HG03439 (cell line): Measurements from ENCODE around the gene IGSF11.
"Not testable (repeated sequence)": the region's sequence is repeated elsewhere in the genome, so short reads cannot be mapped to it uniquely, and the experiment has no call there.

ENCODE experiments used
- ATAC-seq: cut with Tn5 transposase; IDR thresholded peaks from one replicate; pipeline ENCODE4 v1.9.1; 2021; ENCODE audit warnings: mild to moderate bottlenecking, moderate library complexity; ENCODE audit not compliant: unreplicated experiment

IGSF11 gene, protein sequence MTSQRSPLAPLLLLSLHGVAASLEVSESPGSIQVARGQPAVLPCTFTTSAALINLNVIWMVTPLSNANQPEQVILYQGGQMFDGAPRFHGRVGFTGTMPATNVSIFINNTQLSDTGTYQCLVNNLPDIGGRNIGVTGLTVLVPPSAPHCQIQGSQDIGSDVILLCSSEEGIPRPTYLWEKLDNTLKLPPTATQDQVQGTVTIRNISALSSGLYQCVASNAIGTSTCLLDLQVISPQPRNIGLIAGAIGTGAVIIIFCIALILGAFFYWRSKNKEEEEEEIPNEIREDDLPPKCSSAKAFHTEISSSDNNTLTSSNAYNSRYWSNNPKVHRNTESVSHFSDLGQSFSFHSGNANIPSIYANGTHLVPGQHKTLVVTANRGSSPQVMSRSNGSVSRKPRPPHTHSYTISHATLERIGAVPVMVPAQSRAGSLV

DNA sequence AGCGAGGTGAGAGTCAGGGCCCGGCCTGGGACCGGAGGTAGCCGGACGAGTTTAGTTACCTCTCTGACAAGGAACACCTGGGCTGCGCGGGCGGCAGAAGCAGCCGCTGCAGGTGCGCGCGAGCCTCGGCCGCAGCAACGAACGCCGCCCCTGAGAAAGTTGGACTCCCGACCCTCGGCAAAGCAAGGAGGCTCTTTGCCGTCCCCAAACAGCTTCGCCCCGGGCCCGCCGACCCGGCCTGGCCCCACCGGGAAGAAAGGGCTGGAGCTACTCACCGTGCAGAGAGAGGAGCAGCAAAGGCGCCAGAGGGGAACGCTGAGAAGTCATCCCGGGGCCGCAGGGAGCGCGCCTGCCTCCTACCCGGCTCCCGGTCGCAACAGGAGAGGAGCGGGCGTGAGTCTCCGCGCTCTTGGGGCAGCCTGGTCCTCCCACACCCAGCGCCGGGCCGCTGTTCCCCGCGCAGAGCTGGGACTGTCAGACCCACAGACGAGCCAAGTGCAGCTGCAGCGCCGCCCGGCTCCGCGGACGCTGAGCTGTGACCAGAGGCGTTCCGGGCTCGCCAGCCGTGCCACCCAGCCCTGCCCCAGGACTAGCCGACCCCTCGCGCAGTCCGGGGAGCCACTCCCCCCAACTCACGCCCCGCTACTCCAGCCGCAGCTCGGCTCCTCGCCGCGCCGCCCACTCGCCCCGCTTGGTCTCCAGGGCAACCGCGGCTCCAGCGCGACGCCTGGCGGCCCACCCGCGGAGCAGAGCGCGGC is at the start of gene IGSF11:
Gene IGSF11 (minus strand): TSS at position 591 of the 758 bp plus-strand sequence. CDS start 264 bp downstream, at position 327.
- ATAC-seq = peak; percentile 96

DNA sequence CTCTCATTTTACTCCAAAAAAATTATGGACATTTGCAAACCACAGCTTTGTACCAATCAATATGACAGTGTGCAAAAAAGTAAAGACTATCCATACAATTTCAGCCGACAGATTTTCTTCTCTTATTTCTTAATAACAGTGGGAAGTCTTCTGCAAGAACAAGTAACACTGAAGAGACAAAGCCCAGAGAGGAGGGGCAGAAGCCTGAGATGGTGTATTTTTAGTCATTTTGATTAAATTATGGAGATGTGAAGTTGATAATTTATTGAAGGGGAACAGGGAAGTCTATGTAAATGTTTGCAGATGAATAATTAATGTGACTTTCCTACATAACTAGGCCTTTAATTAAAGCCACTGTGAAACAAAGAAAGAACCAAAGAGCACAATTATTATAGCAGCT is 45.7 kb upstream of the IGSF11 start:
- ATAC-seq = no peak

DNA sequence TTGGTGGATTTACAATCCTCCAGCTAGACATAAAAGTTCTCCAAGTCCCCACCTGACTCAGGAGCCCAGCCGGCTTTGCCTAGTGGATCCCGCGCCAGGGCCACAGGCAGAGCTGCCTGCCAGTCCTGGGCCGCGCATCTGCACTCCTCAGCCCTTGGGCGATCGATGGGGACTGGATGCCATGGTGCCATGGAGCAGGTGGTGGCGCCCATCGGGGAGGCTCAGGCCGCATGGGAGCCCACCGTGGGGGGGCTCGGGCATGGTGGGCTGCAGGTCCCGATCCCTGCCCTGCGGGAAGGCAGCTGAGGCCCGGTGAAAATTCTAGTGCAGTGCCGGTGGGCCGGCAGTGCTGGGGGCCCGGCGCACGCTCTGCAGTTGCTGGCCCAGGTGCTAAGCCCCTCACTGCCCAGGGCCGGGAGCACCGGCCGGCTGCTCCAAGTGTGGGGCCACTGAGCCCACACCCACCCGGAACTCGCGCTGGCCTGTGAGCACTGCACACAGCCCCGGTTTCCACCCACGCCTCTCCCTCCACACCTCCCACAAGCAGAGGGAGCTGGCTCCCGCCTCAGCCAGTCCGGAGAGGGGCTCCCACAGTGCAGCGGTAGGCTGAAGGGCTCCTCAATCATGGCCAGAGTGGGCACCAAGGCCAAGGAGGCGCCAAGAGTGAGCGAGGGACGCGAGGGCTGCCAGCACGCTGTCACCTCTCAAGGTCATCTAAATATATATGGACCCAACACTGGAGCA is 38.8 kb upstream of the IGSF11 start:
- no peak for ATAC-seq

DNA sequence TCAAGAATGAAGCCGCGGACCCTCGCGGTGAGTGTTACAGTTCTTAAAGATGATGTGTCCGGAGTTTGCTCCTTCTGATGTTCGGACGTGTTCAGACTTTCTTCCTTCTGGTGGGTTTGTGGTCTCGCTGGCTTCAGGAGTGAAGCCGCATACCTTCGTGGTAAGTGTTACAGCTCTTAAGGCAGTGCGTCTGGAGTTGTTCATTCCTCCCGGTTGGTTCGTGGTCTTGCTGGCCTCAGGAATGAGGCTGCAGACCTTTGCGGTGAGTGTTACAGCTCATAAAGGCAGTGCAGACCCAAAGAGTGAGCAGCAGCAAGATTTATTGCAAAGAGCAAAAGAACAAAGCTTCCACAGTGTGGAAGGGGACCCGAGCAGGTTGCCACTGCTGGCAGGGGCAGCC is 37.8 kb upstream of the IGSF11 start:
- not testable (repeated sequence) for ATAC-seq

DNA sequence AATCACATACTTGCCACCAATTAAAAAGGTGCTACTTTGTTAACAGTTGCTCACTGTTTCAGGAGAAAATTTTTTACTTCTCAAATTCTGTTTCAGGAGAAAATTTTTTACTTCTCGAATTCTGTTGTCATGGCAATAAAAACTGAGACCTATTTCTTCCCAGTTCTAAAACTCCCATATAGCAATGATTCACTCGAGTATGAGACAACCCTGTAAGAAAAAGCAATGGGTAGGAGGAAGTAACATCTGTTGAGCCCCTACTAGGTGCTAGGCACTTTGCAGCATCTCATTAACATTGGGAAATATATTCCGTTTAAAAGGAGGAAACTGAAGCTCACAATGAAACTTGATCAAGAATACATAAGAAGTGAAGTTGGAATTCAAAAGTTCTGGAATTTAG is 35.1 kb upstream of the IGSF11 start:
- no peak for ATAC-seq

DNA sequence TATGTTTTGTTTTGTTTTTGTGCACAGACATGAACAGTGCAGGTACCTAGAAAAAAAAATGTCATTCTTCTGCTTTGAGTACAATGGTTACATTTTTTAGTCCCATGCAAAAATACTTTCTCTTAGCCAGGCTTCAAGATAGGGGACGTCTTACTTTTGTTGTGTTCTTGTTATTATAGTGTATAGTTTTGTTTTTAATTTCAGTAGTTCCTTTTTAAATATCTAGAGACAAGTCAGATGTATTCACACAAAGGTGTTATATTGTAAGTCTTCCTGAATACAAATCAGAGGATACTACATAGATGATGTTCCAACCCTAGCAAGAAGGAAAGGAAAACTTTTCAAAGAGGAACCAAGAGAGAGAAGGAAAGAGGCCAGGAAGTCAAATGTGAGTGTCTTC is 28.8 kb upstream of the IGSF11 start:
- ATAC-seq = no peak

DNA sequence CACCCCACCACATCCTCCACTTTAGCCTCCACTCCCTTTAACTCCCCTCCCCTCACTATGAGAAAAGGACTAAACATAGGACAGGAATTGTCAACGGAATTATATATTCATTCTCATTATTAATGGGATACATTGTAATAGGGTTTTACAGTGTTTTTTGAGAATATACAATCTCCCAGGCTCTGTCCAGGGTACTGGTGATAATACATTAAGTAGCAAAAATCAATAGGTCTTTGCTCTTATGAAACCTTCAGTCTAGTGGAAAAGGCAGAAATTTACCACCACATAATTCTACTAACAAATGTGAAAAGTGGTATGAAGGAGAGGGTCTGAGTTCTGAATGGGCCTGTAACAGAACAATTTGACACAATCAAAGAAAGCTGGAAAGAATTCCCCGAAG is 28.2 kb upstream of the IGSF11 start:
- ATAC-seq = no peak

DNA sequence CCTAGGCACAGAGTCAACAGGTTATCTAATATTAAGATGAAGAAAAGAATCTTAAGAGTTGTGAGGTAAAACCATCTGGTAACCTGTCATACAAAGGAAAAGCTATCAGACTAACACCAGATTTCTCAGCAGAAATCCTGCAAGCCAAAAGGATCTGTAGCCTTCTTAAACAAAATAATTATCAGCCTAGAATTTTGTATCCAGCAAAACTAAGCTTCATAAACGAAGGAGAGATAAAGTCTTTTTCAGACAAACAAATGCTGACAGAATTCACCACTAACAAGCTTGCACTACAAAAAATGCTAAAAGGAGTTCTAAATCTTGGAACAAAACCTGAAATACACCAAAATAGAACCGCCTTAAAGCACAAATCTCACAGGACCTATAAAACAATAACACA is 9.9 kb upstream of the IGSF11 start:
- ATAC-seq = no peak

DNA sequence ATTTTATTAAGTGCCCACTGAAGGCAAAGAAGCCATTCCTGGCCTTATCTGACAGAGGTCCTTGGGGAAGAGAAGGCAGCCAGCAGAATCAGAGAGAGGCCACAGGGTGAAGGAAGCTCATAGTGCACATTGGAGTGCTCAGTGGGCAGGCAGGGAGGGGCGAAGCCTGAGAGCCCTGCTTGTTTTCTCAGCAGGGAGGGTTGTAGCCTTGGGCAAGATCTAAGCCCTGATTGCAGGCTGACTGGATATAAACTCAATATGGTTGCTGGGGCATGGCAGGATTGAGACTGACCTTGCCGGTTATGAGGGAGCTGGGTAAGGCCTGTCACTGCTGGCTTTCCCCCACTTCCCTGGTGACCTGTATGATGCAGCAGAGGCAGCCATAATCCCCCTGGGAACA is 7.5 kb upstream of the IGSF11 start:
- ATAC-seq = no peak

DNA sequence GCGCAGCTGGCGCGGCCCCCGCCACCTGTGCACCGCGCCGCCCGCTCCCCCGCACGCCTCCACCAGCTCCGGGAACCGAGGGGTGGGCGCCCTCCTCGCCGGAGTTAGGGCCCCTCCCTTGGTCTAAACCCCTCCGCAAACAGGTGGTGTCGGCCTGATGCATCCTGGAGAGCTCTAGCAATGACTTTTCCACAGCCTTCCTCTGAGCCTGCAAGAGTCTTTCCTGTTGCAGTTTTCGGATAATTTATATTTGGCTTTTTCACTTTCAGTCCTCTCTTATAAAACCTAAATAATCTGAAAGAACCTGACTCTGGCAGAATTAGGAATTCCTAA is 334 bp upstream of the IGSF11 start:
- ATAC-seq = no peak

DNA sequence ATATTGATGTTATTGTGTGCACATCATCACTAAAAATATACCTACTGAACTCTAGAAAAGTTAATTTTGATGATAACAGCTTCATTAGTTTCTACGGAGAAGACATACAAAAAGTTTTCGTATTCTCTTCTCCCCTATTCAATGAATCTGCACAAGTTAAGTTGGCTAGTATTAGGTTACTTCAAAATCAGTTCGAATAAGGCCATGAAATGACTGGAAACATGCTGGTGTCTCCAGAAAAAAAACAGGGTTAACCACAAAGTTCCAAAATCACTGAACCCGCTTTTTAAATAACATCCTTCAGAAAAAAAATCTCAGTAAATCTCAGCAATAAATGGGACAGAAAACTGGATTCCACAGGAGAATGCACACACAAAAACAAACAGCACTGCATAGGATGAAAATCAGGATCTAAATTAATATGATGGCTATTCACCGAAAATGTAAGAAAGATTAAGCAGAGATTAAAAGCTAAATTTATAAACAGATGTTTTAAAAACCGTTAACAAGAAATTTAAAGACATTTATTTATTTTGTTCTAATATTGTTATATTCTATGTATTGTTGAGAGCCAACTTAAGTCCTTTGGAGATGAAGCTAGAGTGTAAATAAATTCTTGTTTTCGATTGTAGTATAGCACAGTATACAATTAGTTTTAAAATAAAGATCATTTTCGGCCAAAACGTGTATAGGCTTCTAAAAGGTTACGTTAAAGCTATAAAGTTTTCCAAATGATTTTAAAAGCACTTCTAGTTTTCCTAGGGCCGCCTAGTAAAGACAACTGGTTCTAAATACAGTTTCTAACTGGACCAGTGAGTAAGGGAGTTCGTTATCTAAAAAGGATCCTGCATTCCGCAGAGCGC is 1.0 kb downstream of the IGSF11 start:
- ATAC-seq = no peak

DNA sequence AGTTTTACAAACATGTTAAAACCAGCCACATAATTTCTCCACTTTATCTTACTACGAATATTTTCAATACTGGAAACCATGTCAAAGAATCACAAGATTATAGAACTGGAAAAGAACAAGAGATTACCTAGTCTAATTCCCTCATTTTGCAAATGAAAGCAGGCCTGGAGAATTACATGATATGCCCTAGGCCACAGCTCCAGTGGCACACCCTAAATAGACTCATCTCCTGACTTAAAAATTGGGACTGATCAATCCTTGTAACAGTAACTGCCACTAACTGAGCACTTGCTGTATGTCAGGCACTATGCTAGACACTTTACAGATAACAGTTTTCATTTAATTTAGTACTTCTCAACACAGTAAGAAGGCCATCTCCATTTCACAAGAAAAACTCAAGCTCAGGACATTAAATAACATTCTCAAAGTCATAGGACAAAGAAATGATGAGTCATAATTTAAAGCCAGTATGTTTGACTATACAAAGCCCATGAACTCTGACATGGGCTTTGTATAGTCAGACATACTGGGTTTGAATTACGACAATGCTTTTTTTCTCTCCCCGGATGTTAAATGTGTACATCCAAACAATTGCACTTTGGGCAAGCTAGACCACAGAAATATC is 9.4 kb downstream of the IGSF11 start:
- ATAC-seq = no peak

DNA sequence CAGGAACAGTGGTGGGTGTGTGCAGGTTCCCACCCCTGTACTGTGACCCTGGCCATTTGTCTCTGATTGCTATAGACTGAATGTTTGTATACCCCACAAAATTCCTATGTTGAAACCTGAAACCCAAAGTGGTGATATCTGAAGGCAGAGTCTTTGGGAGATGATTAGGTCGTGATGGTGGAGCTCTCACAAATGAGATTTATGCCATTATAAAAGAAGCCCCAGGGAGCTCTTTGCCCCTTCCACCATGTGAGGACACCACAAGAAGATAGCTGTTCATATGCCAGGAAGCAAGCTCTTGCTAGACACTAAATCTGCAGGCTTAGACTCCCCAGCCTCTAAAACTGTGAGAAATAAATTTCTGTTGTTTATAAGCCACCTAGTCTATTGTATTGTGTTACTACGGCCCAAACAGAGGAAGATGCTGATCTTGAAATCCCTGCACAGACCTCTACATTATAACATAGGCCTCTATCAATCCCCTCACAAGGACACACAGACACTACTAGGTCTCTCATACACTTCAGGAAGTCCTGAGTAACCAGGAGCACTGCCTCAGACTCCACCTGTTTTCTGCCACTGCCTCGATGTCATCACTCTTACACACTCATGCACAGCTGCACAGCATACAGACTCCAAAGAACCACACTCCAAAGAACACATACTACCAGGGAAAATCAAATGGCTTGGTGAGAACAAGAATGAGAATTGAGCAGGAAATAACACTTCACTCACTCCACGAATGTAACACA is 14.7 kb downstream of the IGSF11 start:
- no peak for ATAC-seq

DNA sequence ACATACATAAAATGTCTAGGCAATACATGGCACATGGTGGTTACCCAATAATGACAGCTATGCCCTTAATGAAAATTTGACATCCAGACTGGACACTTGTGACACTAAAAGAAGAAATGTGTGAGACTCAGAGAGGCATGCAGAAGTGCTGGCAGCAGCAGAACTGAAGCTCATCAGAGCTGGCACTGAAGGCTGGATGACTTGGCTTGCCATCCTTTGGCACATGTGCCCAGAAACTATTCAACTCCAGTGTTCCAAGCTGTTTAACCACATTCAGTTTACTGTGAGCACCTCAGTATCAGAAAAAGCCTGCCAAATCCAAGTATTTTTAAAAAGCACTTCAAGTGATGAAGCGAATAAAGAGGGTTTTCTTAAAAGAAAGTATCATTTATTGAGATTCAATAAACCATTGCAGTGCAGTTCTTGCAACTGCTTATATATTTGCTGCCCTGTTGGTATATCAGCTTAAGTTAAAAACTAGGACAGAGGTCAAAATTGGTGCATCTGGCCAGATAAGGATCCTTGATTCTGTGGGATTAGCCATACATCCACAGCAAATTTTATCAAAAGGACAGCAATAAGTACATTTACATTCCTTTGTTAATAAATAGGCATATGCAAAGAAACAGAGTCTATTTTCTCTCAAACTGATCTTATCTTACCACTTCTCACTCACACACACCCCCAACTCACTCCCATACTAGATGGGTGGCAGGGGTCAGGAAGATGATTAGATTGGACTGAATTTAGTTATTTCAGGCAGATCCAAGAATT is 15.8 kb downstream of the IGSF11 start:
- ATAC-seq = no peak

DNA sequence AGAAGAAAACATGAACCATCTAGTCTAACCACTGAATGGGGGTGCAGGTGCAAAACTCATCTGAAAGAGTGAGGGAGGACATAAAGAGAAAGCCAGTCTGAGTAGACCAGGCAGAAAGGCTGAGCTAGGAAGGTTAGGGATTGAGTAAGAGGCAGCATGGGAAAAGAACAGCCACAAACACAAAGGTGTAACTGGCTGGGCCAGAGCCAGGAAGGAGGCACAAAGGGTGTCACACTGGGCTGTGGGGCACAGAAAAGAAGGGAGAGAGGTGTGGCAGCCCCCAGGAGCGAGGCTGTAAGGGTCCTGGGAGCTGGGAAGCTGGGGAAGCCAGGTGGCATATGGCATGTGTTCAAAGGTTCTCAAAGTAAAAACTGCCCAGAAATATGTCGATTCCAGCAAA is 18.7 kb downstream of the IGSF11 start:
- no peak for ATAC-seq

DNA sequence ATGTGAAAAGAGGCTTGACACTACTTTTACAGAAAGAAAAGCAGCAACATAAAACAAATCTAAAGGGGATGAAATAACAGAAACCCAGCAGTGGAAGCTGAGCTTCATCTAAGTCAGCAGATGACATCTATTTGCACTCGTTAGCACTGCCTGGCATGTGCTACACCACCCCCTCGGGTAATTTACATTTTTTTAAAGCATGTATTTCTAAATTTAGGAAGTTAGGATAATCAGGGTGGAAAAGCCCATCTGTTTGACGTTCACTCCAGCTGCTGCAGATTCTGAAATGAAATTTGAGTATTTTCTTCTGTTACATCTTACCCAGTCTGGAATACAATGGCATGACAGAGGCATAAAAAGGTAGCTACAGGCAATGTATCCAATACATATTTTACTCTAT is 20.7 kb downstream of the IGSF11 start:
- no peak for ATAC-seq

DNA sequence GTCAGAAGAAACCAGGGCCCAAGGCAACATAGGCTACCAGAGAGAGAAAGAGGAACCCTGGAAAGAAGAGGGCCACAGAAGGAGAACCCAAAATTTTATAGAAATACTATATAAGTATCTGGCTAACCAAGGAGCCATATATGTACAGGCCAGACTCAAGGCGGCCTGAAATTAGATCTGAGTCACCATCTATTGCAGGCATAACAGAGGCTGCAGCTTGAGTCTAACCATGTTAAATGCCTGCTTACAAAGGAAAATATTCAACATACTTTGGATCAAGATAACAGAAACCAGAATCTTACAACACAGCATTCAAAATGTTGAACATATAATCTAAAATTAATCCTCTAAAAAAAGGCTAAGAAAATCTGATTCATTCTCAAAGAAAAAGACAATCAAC is 23.1 kb downstream of the IGSF11 start:
- no peak for ATAC-seq

DNA sequence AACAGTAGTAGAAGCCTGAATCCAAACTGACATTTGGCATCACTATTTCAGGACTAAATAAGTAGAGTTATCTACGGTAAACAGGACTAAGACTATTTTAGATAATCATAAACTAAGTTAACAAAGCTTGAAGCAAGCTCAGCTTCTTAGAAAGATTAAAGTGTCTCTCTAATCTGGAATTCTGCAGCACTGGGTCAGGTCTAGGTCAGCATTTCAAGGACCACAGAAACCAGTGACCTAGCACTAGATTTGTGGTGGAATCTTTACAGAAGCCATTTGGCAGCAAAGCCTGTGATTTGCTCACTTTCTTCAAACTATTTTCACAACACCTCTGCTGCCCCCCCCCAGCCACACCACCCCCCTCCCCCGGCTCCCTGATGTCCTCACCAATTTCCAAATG is 37.5 kb downstream of the IGSF11 start:
- ATAC-seq = no peak

DNA sequence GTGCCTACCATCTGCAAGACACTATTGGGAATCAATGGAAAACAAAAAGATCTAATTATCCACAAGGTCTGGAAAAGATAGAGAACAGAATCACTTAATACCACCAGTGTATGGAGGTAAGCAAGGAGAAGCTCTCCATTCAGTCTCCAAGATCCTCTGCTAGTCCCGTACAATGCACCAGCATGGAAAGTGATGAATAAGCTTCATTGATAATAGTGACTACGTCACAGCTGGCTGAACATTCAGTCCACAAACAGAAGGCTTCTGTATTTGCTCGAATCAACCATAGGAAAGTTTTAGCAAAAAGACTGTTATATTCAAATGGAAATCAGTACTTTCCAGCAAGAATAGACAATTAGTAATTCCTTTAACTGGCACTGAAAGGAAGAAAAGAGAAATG is 42.9 kb downstream of the IGSF11 start:
- no peak for ATAC-seq
